CD8-positive, alpha-beta memory T cell (primary cell): ENCODE data around the gene NOC2L. TPM values are rescaled to one million over a fixed set of nuclear protein-coding genes. Genes with fewer than 3 reads are reported as not detected.

Source experiments
- CTCF ChIA-PET: fragments of 350-600 bp; sonication (Branson Sonifier 250); formaldehyde crosslinking; loops from one replicate; lab custom pipeline; 2021; ENCODE audit warnings: antibody characterized with exemption; lab: Charles Lee
- POLR2A ChIA-PET: fragments of 350-600 bp; sonication (Branson Sonifier 250); formaldehyde crosslinking; loops from one replicate; lab custom pipeline; 2021; ENCODE audit warnings: antibody characterized with exemption; lab: Charles Lee
- DNase-seq, 5 donors: peaks; one replicate each; pipeline versions ENCODE4 v3.0.0 to v3.0.0-alpha.2; 2020 to 2022; ENCODE audit warnings: mixed read lengths in 1 of 5
- H3K27ac ChIP-seq: one replicate; pipeline ENCODE4 v1.7.0; 2013; ENCODE audit warnings: low read depth, mild to moderate bottlenecking, low read length, moderate library complexity
- H3K27me3 ChIP-seq: 2 replicates; pipeline ENCODE4 v1.7.0; 2013; ENCODE audit warnings: low read length, mild to moderate bottlenecking; ENCODE audit not compliant: insufficient read depth, poor library complexity, severe bottlenecking
- H3K36me3 ChIP-seq: 2 replicates; pipeline ENCODE4 v1.7.0; 2013; ENCODE audit warnings: mild to moderate bottlenecking, low read length, moderate library complexity; ENCODE audit not compliant: insufficient read depth
- H3K4me1 ChIP-seq: 2 replicates; pipeline ENCODE4 v1.7.0; 2013; ENCODE audit warnings: mild to moderate bottlenecking, low read length, moderate library complexity; ENCODE audit not compliant: insufficient read depth
- H3K4me3 ChIP-seq: 2 replicates; pipeline ENCODE4 v1.7.0; 2013; ENCODE audit warnings: mild to moderate bottlenecking, low read length
- H3K9me3 ChIP-seq: 2 replicates; pipeline ENCODE4 v1.7.0; 2013; ENCODE audit warnings: mild to moderate bottlenecking, low read length
- H3K27ac Mint-ChIP-seq, 8 donors: one replicate each; pipeline ENCODE4 v1.8.0; 2020 to 2021; ENCODE audit warnings: mixed read lengths in 8 of 8, mild to moderate bottlenecking in 6 of 8, inconsistent platforms in 3 of 8, moderate library complexity in 3 of 8
- H3K27me3 Mint-ChIP-seq, 2 donors: one replicate each; pipeline ENCODE4 v1.8.0; 2020 to 2021; ENCODE audit warnings: mixed read lengths in 2 of 2, mild to moderate bottlenecking in 1 of 2, moderate library complexity in 1 of 2
- H3K36me3 Mint-ChIP-seq, 3 donors: one replicate each; pipeline ENCODE4 v1.8.0; 2020 to 2021; ENCODE audit warnings: mixed read lengths in 3 of 3, inconsistent platforms in 1 of 3, mild to moderate bottlenecking in 1 of 3
- H3K4me1 Mint-ChIP-seq, 3 donors: one replicate each; pipeline ENCODE4 v1.8.0; 2020 to 2021; ENCODE audit warnings: mixed read lengths in 3 of 3, inconsistent platforms in 1 of 3, mild to moderate bottlenecking in 1 of 3
- H3K4me3 Mint-ChIP-seq, 7 donors: one replicate each; pipeline ENCODE4 v1.8.0; 2020 to 2021; ENCODE audit warnings: mixed read lengths in 7 of 7, mild to moderate bottlenecking in 6 of 7, moderate library complexity in 4 of 7, inconsistent platforms in 2 of 7
- H3K9me3 Mint-ChIP-seq, 5 donors: one replicate each; pipeline ENCODE4 v1.8.0; 2020 to 2022; ENCODE audit warnings: mixed read lengths in 5 of 5, mild to moderate bottlenecking in 3 of 5, moderate library complexity in 2 of 5, inconsistent platforms in 1 of 5
- polyA plus RNA-seq: library from polyadenylated mRNA; unstranded; fragments of 300-500 nt; fragmentation: Illumina TruSeq; gene quantifications from one replicate; pipeline ENCODE4 v1.2.3, GENCODE V29; 2021
- total RNA-seq, 2 experiments: library from RNA; stranded (reverse); gene quantifications; one replicate each; pipeline ENCODE4 v1.2.3, GENCODE V29; 2021

NOC2L gene
- total and polyA plus RNA-seq, 3 experiments from 2014 or later = 72.3 to 187 (median 175) TPM

DNA sequence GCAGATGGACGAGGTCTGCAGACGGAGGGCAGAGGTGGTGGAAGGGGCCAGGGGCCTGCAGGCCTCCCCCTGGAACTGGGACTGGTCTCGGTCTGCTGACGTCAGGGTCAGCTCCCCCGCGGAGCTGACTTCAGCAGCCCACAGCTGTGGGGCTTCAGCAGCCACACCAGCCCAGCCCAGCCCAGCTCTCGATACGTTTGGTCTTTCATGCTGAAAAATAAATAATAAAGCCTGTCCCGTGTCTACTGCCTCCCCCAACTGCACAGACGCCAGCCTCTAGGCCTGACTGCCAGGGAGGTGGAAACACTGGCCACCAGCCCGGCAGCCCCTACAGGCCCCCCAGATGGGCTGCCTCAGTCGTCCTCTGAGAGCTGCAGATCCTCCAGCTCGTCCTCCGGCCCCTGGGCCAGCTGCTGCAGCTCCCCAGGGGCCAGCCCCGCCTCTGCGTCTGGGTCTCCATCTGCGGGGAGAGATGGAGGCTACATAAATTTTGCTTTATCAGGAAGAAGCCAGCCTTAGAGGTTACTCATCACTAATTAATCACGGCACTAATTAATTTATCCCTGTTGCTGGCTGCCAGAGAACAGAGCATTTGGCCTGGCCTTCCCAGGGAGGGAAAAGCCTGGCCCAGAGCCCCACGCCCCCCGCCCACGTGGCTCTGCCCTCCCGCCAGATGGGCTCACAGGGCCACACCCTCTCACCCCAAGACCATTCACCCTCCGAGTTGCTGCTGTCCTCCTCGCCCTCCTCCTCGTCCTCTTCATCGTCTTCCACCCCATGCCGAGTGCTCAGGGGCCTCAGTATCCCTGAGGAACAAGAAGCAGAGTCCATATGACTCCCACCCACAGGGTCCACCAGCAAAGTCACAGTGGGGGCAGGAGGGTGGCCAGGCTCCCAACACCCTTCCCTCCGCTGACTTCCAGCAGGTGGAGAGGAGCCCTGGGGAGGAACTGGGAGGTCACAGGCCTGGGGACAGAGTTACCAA is 14.4 kb downstream of the NOC2L start:
- no peak overlapping the region for H3K27ac Mint-ChIP-seq
- H3K4me3 ChIP-seq = no peak overlapping the region
- no peak overlapping the region for H3K27ac ChIP-seq
- no peaks in the 10 kb centered on the region for H3K9me3 Mint-ChIP-seq
- H3K9me3 ChIP-seq = no peaks in the 10 kb centered on the region
- no peak for DNase-seq
- peak overlapping the region in 1 of 7 donors; percentile 80 for H3K4me3 Mint-ChIP-seq
- ChIA-PET POLR2A (no interaction called here), CTCF (no interaction called here)
- peaks cover 6% of the 10 kb centered on the region for H3K36me3 ChIP-seq
- peaks cover 21% of the 10 kb centered on the region for H3K27me3 ChIP-seq
- peaks cover 13% of the 10 kb centered on the region for H3K4me1 ChIP-seq
- H3K36me3 Mint-ChIP-seq = peaks cover 2 to 44% (median 4%) of the 10 kb centered on the region in 3 donors
- peaks cover 11 to 26% of the 10 kb centered on the region in 2 donors for H3K27me3 Mint-ChIP-seq
- peaks cover 0 to 27% (median 8%) of the 10 kb centered on the region in 3 donors for H3K4me1 Mint-ChIP-seq

DNA sequence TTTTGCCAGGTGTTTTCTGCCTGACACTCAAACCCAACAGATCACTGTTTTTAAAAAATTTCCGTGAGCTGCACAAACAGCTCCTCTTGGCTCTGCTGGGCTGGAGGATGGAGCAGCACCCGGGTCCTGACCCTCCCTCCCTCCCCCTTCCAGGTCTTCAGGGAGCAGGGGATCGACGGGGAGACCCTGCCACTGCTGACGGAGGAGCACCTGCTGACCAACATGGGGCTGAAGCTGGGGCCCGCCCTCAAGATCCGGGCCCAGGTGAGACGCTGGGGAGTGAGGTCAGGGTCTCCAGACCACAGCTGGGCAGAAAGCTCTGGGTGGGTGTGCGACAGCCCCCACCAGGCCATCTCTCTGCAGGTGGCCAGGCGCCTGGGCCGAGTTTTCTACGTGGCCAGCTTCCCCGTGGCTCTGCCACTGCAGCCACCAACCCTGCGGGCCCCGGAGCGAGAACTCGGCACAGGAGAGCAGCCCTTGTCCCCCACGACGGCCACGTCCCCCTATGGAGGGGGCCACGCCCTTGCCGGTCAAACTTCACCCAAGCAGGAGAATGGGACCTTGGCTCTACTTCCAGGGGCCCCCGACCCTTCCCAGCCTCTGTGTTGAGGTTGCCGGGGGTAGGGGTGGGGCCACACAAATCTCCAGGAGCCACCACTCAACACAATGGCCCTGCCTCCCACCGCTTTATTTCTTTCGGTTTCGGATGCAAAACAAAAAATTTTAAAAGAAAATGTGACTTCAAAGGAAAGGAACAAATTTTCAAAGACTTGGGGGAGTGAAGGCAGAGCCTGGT is 15.3 kb downstream of the NOC2L start:
- H3K36me3 ChIP-seq = no peaks in the 10 kb centered on the region
- no peak overlapping the region for H3K4me3 ChIP-seq
- H3K4me1 ChIP-seq = peaks cover 13% of the 10 kb centered on the region
- ChIA-PET POLR2A (interaction anchor here (0.6 to 1.4 kb wide), 3 partner anchors 15 to 337 kb away, joined by 3 to 7 read pairs (median 5); partner anchors contain the start of genes NOC2L and SCNN1D), CTCF (interaction anchor here (0.6 to 1.3 kb wide), 2 partner anchors 16 to 75 kb away, joined by 3 to 4 read pairs; no protein-coding TSS in a partner anchor)
- Mint-ChIP-seq H3K9me3 (no peaks in the 10 kb centered on the region), H3K4me3 (peak overlapping the region in 2 of 7 donors; percentile 65 to 80), H3K36me3 (peaks cover under 1 to 36% (median 4%) of the 10 kb centered on the region in 3 donors), H3K27me3 (peaks cover 17 to 30% of the 10 kb centered on the region in 2 donors), H3K4me1 (peaks cover 0 to 27% (median 7%) of the 10 kb centered on the region in 3 donors), H3K27ac (no peak overlapping the region)
- no peak for DNase-seq
- H3K9me3 ChIP-seq = no peaks in the 10 kb centered on the region
- H3K27me3 ChIP-seq = peaks cover 22% of the 10 kb centered on the region
- H3K27ac ChIP-seq = no peak overlapping the region

DNA sequence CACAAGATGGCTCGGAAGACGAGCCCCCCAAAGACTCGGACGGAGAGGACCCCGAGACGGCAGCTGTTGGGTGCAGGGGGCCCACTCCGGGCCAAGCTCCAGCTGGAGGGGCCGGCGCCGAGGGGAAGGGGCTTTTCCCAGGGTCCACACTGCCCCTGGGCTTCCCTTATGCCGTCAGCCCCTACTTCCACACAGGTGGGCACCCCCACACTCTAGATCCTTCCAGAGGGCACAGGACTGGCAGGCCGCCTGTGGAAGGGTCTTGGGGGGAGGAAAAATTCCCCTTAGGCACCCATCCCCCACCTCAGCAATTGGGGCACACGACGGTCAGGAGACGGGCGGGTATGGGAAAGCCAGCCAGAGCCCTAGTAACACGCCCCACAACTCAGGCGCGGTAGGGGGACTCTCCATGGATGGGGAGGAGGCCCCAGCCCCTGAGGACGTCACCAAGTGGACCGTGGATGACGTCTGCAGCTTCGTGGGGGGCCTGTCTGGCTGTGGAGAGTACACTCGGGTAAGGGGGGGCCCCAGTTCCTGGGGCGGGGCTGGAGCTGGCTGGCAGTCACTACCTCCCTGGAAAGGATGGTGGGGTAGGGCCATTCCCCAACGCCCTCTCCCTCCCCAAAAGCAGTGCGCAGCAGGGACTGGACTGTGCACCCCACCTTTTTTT is 16.1 kb downstream of the NOC2L start:
- Mint-ChIP-seq H3K4me1 (peaks cover 0 to 27% (median 7%) of the 10 kb centered on the region in 3 donors), H3K9me3 (no peaks in the 10 kb centered on the region), H3K4me3 (peak overlapping the region in 2 of 7 donors; percentile 37 to 65), H3K36me3 (peaks cover 0 to 30% (median 4%) of the 10 kb centered on the region in 3 donors), H3K27me3 (peaks cover 19 to 36% of the 10 kb centered on the region in 2 donors), H3K27ac (no peak overlapping the region)
- DNase-seq = no peak
- ChIA-PET CTCF (interaction anchor here (0.6 to 2.1 kb wide), 4 partner anchors 17 to 76 kb away, joined by 3 to 7 read pairs (median 4); no protein-coding TSS in a partner anchor), POLR2A (interaction anchor here (0.6 to 1.4 kb wide), 3 partner anchors 16 to 337 kb away, joined by 3 to 7 read pairs (median 5); partner anchors contain the start of genes NOC2L and SCNN1D)
- H3K27me3 ChIP-seq = peaks cover 22% of the 10 kb centered on the region
- H3K27ac ChIP-seq = no peak overlapping the region
- H3K9me3 ChIP-seq = no peaks in the 10 kb centered on the region
- no peaks in the 10 kb centered on the region for H3K36me3 ChIP-seq
- no peak overlapping the region for H3K4me3 ChIP-seq
- H3K4me1 ChIP-seq = peaks cover 13% of the 10 kb centered on the region

DNA sequence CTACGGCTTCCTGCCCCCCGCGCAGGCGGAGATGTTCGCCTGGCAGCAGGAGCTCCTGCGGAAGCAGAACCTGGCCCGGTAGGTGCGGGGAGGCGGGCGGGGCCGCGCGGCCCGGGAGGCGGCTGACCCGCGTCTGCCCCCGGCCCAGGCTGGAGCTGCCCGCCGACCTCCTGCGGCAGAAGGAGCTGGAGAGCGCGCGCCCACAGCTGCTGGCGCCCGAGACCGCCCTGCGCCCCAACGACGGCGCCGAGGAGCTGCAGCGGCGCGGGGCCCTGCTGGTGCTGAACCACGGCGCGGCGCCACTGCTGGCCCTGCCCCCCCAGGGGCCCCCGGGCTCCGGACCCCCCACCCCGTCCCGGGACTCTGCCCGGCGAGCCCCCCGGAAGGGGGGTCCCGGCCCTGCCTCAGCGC is 16.6 kb downstream of the NOC2L start:
- Mint-ChIP-seq H3K27me3 (peaks cover 19 to 40% of the 10 kb centered on the region in 2 donors), H3K27ac (no peak overlapping the region), H3K4me3 (no peak overlapping the region), H3K9me3 (no peaks in the 10 kb centered on the region), H3K36me3 (peaks cover 0 to 26% (median 4%) of the 10 kb centered on the region in 3 donors), H3K4me1 (peaks cover 0 to 27% (median 7%) of the 10 kb centered on the region in 3 donors)
- no peaks in the 10 kb centered on the region for H3K36me3 ChIP-seq
- H3K27me3 ChIP-seq = peaks cover 22% of the 10 kb centered on the region
- ChIA-PET POLR2A (interaction anchor here (1.2 to 1.4 kb wide), 2 partner anchors 12 to 17 kb away, joined by 3 to 8 read pairs; partner anchors contain the start of gene NOC2L), CTCF (interaction anchor here (1.3 to 2.1 kb wide), 3 partner anchors 16 to 76 kb away, joined by 3 to 7 read pairs (median 4); no protein-coding TSS in a partner anchor)
- DNase-seq = no peak
- H3K9me3 ChIP-seq = no peaks in the 10 kb centered on the region
- no peak overlapping the region for H3K27ac ChIP-seq
- H3K4me1 ChIP-seq = peaks cover 13% of the 10 kb centered on the region
- H3K4me3 ChIP-seq = no peak overlapping the region

DNA sequence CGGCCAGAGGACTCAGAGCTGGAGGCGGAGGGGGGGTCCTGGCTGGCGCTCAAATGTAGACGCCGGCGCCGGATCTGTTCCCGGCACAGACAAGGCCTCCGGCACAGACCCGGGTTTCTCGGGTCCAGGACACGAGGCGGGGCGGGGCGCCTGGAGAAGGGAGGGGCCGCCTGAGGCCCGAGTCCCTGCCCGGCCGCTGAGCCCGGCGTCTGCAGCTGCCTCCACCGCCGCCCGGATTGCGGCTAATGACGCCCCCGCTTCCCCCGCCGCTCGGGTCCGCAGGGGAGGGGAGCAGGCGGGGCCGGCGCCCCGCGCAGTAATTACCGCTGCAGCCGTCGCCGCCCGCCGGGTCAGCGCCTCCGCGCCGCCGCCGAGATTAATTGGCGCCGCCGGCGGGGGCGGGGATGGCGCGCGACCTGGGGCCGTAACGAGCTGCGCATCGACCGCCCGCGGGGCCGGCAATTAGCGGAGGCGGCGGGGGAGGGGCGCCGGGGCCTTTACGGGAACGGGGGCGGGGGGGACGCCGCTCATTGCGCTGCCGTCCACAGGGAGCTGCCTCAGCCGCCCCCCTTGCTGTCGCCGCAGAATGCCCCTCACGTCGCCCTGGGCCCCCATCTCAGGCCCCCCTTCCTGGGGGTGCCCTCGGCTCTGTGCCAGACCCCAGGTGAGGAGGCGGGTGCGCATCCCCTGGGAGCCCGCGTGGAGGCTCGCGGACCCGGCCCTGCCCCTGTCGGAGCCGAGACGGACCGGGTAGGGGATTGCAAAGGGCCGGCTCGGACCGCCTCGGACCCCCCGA is 17.3 kb downstream of the NOC2L start:
- peak overlapping the region in 6 of 7 donors; percentile 70 to 84 (median 74) for H3K4me3 Mint-ChIP-seq
- H3K9me3 Mint-ChIP-seq = no peaks in the 10 kb centered on the region
- Histone ChIP-seq H3K4me1 (peaks cover 13% of the 10 kb centered on the region), H3K9me3 (no peaks in the 10 kb centered on the region), H3K4me3 (no peak overlapping the region), H3K27ac (no peak overlapping the region), H3K36me3 (no peaks in the 10 kb centered on the region), H3K27me3 (peaks cover 22% of the 10 kb centered on the region)
- peaks cover 19 to 43% of the 10 kb centered on the region in 2 donors for H3K27me3 Mint-ChIP-seq
- CTCF ChIA-PET = interaction anchor here (1.0 to 2.1 kb wide), 4 partner anchors 11 to 72 kb away, joined by 3 to 7 read pairs (median 4); no protein-coding TSS in a partner anchor
- peak in 1 of 5 donors; percentile 62 for DNase-seq
- POLR2A ChIA-PET = interaction anchor here (1.2 to 1.4 kb wide), 2 partner anchors 13 to 17 kb away, joined by 3 to 8 read pairs; partner anchors contain the start of gene NOC2L
- peaks cover 0 to 27% (median 7%) of the 10 kb centered on the region in 3 donors for H3K4me1 Mint-ChIP-seq
- H3K36me3 Mint-ChIP-seq = peaks cover 0 to 20% (median 0%) of the 10 kb centered on the region in 3 donors
- H3K27ac Mint-ChIP-seq = no peak overlapping the region

DNA sequence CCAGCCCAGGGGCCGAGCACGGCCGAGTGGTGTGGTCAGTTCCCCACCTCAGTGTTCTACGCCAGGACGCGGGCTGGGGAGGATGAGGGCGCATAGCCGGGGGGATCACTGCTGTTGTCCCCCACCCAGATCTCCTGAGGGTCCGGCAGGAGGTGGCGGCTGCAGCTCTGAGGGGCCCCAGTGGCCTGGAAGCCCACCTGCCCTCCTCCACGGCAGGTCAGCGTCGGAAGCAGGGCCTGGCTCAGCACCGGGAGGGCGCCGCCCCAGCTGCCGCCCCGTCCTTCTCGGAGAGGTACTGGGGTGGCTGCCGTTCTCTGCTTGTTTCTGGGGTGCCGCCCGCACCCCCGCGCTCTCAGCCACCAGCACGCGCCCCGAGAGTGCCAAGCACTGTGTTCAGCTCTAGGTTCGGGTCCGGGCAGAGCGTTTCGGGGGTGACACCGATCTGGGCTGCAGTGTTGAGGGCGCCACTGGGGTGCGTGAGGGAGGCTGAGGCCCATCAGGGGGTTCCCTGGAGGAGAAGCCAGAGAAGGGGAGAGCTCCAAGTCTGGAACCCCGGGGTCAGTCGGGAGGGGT is 18.0 kb downstream of the NOC2L start:
- Histone ChIP-seq H3K27ac (no peak overlapping the region), H3K9me3 (no peaks in the 10 kb centered on the region), H3K36me3 (no peaks in the 10 kb centered on the region), H3K4me3 (peak overlapping the region; percentile 32), H3K4me1 (peaks cover 13% of the 10 kb centered on the region), H3K27me3 (peaks cover 22% of the 10 kb centered on the region)
- Mint-ChIP-seq H3K4me3 (peak overlapping the region; percentile 27 to 84 (median 73)), H3K27ac (peak overlapping the region in 3 of 8 donors; percentile 36 to 84 (median 77)), H3K9me3 (no peaks in the 10 kb centered on the region), H3K36me3 (peaks cover 0 to 17% (median 0%) of the 10 kb centered on the region in 3 donors), H3K27me3 (peaks cover 19 to 45% of the 10 kb centered on the region in 2 donors), H3K4me1 (peaks cover 0 to 27% (median 7%) of the 10 kb centered on the region in 3 donors)
- ChIA-PET POLR2A (interaction anchor here (0.8 to 1.2 kb wide), 2 partner anchors 14 to 15 kb away, joined by 3 to 8 read pairs; no protein-coding TSS in a partner anchor), CTCF (interaction anchor here (1.0 to 2.1 kb wide), 3 partner anchors 11 to 72 kb away, joined by 4 to 7 read pairs (median 4); no protein-coding TSS in a partner anchor)
- DNase-seq = peak in 1 of 5 donors; percentile 55
